ENCODE data around the gene ADCY2. TPM values are rescaled to one million over a fixed set of nuclear protein-coding genes. Genes with fewer than 3 reads are reported as not detected.

The ADCY2 gene
- total and polyA plus RNA-seq, 2 experiments from 2014 or later: 23.8 to 74.9 TPM

GRCh38 chr5:7852988-7853387 lies 457.1 kb downstream of the ADCY2 start:
- Mint-ChIP-seq H3K9me3 (no peaks in the 10 kb centered on the region), H3K4me1 (peaks cover 10% of the 10 kb centered on the region), H3K27ac (no peak overlapping the region), H3K27me3 (ENCODE audit: insufficient read depth, low read depth, poor library complexity) (peaks cover 12% of the 10 kb centered on the region), H3K36me3 (ENCODE audit: low read depth) (no peaks in the 10 kb centered on the region; the same call in 2 of the 3 replicates), H3K4me3 (no peak overlapping the region)
- no peak overlapping the region for H2AFZ ChIP-seq
- no peaks in the 10 kb centered on the region for H3K79me2 ChIP-seq (replicated peaks; ENCODE audit: insufficient read depth)
- peaks cover 9% of the 10 kb centered on the region; the same call in 1 of the 2 replicates for H3K4me1 ChIP-seq (ENCODE audit: insufficient read depth)
- no peaks in the 10 kb centered on the region; the same call in 1 of the 2 replicates for H4K20me1 ChIP-seq (replicated peaks; ENCODE audit: insufficient read depth)
- no peak overlapping the region for H3K4me3 ChIP-seq
- DNase-seq (ENCODE audit: low spot score) (no peak), ATAC-seq (no peak)
- H3K36me3 ChIP-seq (ENCODE audit: insufficient read depth): no peaks in the 10 kb centered on the region
- 0 out of 2 replicates have a peak, but pooled peaks cover 9% of the 10 kb centered on the region for H3K9me2 ChIP-seq (ENCODE audit: insufficient read depth)
- H3F3A ChIP-seq (replicated peaks; ENCODE audit: low read depth): 0 out of 2 replicates have a peak, but pooled peaks cover 4% of the 10 kb centered on the region
- no peak overlapping the region for H3K4me2 ChIP-seq
- no peak overlapping the region for H3K27ac ChIP-seq (ENCODE audit: low read depth)
- H3K27me3 ChIP-seq (ENCODE audit: insufficient read depth): peaks cover 15% of the 10 kb centered on the region
- TF ChIP-seq CREB1 (CRISPR knock-in tag; IDR thresholded peaks at IDR 0.05; ENCODE audit: low read depth) (no peak), EZH2phosphoT487 (IDR thresholded peaks at IDR 0.05; ENCODE audit: unreplicated experiment) (no peak), REST (IDR thresholded peaks at IDR 0.05; ENCODE audit: unreplicated experiment) (no peak), STAT1 (IDR thresholded peaks at IDR 0.05; ENCODE audit: unreplicated experiment) (no peak), ZNF114 (CRISPR knock-in tag; IDR thresholded peaks at IDR 0.05) (no peak), CTCF (conservative IDR thresholded peaks at IDR 0.05; ENCODE audit: low read depth in 2 of 2) (no peak), ZNF462 (CRISPR knock-in tag; IDR thresholded peaks at IDR 0.05) (no peak), NANOG (IDR thresholded peaks at IDR 0.05; ENCODE audit: borderline replicate concordance) (no peak), POLR2AphosphoS5 (IDR thresholded peaks at IDR 0.05; ENCODE audit: low read depth) (no peak), ZNF331 (CRISPR knock-in tag; IDR thresholded peaks at IDR 0.05; ENCODE audit: low read depth) (no peak), EZH2 (IDR thresholded peaks at IDR 0.05; ENCODE audit: low read depth, unreplicated experiment) (no peak), ETS1 (IDR thresholded peaks at IDR 0.05) (no peak)

All from GM23338 (cell line).